GM18870 (cell line): ENCODE measurements around the gene PPP2R2D.
"Not testable (repeated sequence)": the region's sequence is repeated elsewhere in the genome, so short reads cannot be mapped to it uniquely, and the experiment has no call there.

ENCODE experiments used
- ATAC-seq: cut with Tn5 transposase; IDR thresholded peaks from one replicate; pipeline ENCODE4 v1.9.1; 2021; ENCODE audit warnings: moderate library complexity; ENCODE audit not compliant: unreplicated experiment

PPP2R2D gene

DNA sequence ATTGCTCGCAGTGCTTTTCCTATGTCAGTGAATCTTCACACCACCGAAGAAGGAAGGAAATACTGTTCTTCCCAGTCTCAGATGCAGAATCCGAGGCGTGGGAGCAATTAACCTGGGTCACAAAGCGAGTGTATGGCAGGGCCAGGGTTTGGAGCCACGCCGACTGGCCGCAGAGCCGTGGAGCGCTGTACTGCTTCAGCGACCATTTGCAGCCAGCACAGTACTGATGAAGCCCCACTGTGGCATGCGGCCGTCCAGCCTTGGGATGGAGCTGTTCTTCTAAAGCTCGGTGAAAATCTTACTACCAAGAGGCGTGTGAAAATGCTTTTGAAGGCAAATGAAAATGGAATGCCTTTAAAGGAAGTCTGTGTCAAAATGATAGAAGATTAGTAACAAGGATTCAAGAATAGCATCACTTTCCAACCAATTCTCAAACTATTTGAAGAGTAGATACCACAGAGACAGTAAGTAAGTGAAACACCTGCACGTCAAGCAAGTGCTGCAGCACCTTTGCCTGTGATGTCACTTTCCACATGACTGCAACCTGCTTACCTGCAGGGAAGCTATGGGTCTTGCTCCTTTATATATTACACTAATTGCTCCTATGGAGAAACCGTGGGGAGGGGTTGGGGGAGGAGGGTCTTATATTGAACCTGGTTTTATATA lies 4.9 kb downstream of the PPP2R2D start:
- ATAC-seq = no peak

GRCh38 chr10:131906269-131906639 lies 5.4 kb downstream of the PPP2R2D start:
- ATAC-seq = no peak

GRCh38 chr10:131907679-131908078 lies 6.9 kb downstream of the PPP2R2D start:
- no peak for ATAC-seq

DNA sequence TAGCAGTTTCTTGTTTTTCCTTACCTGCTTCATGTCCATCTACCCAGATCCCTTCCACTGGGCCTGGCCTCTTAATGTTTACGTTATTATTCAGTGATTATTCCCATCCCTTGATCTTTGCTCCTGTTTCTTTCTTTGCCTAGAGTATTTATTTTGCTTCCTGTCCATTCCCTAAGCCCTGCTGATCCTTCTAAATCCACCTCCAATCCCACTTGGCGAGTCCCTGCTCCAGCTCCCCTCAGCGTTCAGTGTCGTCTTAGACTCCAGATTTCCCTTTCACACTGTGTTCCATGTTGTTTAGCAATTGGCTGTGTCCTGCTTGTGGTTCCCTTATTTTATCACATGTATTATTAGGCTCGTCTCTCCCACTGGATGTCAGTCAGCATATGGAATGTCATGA lies 7.3 kb downstream of the PPP2R2D start:
- ATAC-seq = no peak

- no peak for ATAC-seq
Observed at GRCh38 chr10:131909014-131909808, 8.4 kb downstream of the PPP2R2D start.

- ATAC-seq = no peak
Observed at GRCh38 chr10:131909929-131910328, 9.1 kb downstream of the PPP2R2D start.

- ATAC-seq = no peak
Observed at GRCh38 chr10:131910663-131911314, 10.0 kb downstream of the PPP2R2D start.

GRCh38 chr10:131911451-131911850 lies 10.6 kb downstream of the PPP2R2D start:
- no peak for ATAC-seq

DNA sequence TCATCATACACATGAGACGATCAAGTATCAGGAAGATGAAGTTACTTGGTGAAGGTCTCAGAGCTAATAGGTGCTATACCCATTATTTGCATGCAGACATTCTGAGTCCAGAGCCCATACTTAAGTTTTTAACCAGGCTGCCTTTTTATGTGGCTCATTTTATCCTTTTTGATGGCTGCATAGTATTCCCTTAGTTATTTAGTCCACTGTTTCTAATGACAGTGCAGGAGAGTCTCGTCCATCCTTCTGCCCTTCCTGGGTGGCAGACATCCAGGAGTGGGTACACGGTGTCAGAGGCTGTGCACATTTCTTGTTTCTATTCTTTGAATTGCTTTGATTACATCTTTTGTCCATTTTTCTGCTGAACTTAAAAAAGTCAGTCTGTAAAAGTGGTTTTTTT lies 11.8 kb downstream of the PPP2R2D start:
- ATAC-seq = no peak

GRCh38 chr10:131915484-131915883 lies 14.7 kb downstream of the PPP2R2D start:
- ATAC-seq = no peak

GRCh38 chr10:131915990-131916766 lies 15.4 kb downstream of the PPP2R2D start:
- ATAC-seq = no peak

GRCh38 chr10:131916767-131917160 lies 16.0 kb downstream of the PPP2R2D start:
- not testable (repeated sequence) for ATAC-seq

- not testable (repeated sequence) for ATAC-seq
Observed at GRCh38 chr10:131917496-131917895, 16.7 kb downstream of the PPP2R2D start.

DNA sequence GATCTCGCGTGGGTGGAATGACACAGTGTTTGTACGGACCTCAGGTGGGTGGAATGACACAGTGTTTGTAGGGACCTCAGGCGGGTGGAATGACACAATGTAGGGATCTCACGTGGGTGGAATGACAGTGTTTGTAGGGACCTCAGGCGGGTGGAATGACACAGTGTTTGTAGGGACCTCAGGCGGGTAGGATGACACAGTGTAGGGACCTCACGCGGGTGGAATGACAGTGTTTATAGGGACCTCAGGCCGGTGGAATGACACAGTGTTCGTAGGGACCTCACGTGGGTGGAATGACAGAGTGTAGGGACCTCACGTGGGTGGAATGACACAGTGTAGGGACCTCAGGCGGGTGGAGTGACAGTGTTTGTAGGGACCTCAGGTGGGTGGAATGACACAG lies 18.7 kb downstream of the PPP2R2D start:
- not testable (repeated sequence) for ATAC-seq

DNA sequence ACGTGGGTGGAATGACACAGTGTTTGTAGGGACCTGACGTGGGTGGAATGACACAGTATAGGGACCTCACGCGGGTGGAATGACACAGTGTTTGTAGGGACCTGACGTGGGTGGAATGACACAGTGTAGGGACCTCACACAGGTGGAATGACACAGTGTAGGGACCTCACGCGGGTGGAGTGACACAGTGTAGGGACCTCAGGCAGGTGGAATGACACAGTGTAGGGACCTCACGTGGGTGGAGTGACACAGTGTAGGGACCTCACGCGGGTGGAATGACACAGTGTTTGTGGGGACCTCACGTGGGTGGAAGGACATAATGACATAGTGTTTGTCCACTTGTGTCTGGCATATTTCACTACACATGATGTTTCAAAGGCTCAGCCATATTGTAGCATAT lies 19.3 kb downstream of the PPP2R2D start:
- no peak for ATAC-seq

DNA sequence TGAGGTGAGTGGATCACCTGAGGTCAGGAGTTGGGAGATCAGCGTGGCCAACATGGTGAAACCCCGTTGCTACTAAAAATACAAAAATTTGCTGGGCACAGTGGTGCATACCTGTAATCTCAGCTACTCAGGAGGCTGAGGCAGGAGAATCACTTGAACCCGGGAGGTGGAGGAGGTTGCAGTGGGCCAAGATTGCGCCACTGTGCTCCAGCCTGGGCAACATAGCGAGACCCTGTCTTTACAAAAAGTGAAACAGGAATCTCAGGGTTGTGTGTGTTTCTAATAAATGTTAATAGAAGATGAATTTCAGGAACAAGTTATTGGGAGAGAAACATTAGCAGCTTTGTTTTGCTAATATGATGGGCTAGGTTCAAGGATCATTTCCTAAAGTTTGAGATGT lies 19.9 kb downstream of the PPP2R2D start:
- ATAC-seq = no peak

GRCh38 chr10:131921184-131921583 lies 20.4 kb downstream of the PPP2R2D start:
- ATAC-seq = peak; percentile 55

GRCh38 chr10:131923038-131923756 lies 22.4 kb downstream of the PPP2R2D start:
- no peak for ATAC-seq

GRCh38 chr10:131925011-131925649 lies 24.3 kb downstream of the PPP2R2D start:
- ATAC-seq = no peak

DNA sequence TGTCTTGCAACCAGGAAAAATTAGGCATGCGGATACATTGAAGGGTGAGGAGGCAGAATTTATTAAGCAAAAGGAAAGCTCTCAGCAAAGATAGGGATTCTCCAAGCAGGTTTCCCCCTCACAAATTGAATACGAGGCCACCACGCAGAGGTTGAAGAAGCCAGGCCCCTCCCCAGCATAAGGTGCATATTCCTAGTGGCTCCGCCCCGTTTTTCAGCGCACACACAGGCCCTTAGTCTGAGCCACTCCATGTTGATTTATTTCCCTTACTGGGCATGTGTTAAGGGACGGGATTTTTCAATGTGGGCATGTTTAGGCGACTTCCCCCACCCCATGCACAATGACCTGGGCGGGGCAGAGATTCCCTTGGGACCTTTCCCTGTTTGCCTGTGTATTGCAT lies 24.9 kb downstream of the PPP2R2D start:
- no peak for ATAC-seq
